ENCODE data around the gene TSPO2.
A peak's percentile ranks its signal among the peaks of the same experiment; 100 is the strongest.
"Not testable (repeated sequence)": the region's sequence is repeated elsewhere in the genome, so short reads cannot be mapped to it uniquely, and the experiment has no call there.

The TSPO2 gene, protein sequence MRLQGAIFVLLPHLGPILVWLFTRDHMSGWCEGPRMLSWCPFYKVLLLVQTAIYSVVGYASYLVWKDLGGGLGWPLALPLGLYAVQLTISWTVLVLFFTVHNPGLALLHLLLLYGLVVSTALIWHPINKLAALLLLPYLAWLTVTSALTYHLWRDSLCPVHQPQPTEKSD

DNA sequence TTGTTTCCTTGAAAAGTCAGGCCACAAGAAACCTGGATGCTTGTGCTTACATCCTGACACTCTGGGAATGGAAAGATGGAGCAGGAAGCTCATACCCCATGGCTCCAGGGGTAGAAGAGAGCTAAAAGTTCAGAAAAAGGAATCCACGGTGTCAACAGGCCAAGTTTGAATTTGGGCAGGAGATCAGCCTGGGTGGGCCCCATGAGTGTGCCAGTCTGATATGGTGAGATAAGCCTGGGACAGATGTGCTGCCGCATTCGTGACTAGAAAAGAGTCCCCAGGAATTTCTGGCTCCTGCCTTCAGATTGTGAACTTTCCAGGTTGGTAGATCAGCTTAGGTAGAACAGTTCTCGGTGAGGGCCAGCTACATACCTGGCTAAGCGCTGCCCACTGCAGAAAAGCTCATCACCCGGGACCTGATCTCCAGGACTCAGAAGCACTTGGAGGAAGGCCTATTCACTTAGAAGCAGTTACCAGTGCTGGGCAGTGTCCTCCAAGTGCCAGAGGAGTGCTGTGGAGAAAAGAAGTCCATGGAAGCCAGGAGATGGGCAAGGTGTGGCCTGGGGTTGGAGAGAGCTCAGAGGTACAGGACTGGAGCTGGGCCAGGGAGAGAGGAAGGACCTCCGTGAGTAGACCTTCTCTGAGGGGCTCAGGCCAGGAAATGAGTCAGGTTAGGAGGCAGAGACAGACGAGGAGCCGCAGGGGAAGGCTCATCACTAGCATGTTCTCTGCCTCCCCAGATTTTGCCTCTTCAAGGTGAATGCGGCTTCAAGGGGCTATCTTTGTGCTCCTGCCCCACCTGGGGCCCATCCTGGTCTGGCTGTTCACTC is at the start of gene TSPO2:
TSPO2 (plus strand) TSS at position 242 of the 830 bp plus-strand sequence; CDS start at position 761, 519 bp downstream.
- DNase-seq, result no peak

DNA sequence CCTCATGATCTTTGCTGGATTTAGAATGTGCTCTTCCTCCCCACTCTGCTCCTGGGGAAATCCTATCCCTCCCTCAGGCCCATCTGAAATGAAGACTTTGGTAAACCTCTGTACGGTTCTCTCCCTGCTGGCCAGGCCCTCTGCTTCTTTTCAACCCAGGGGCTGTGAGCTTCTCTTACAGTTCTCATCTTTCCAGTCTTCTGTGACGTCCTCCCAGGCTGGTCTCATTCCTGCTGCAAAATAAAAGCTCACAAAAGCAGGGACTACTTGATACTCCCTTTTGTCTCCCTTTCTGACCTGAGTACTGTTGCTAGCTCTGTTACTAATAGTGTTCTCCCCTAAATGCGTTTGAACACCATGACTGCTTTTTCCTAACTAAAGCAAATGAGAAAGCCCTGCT is 49.5 kb upstream of the TSPO2 start:
- DNase-seq, result no peak

DNA sequence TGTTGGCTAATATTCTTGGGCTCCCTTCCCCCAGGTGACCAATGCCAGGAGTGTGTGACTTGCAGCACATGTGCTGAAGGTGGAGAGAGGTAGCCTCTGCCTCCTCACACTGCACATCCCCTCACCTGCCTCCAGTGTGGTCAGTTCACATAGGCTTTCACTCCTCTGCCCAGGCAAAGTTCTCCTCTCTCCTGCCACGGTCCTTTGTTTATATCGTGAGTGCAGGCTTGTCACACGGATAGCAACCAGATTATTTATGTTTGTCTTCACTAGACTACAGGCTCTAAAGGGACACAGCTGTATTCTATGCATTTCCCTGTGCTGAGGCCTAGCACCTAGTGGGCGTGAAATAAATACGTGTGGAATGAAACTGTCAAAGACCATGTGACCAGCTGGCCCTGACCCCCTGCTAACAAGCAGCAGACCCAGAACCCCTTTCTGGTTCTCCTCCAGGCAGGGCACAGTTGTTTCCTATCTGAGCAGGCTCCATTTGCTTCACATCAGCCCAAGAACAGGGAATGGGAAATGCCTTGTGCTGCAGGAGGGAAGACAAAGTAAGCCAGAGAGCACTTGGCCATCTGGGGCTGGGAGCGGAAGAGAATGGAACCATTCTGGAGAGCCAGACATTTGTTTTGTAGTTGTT is 45.6 kb upstream of the TSPO2 start:
- DNase-seq, result no peak

DNA sequence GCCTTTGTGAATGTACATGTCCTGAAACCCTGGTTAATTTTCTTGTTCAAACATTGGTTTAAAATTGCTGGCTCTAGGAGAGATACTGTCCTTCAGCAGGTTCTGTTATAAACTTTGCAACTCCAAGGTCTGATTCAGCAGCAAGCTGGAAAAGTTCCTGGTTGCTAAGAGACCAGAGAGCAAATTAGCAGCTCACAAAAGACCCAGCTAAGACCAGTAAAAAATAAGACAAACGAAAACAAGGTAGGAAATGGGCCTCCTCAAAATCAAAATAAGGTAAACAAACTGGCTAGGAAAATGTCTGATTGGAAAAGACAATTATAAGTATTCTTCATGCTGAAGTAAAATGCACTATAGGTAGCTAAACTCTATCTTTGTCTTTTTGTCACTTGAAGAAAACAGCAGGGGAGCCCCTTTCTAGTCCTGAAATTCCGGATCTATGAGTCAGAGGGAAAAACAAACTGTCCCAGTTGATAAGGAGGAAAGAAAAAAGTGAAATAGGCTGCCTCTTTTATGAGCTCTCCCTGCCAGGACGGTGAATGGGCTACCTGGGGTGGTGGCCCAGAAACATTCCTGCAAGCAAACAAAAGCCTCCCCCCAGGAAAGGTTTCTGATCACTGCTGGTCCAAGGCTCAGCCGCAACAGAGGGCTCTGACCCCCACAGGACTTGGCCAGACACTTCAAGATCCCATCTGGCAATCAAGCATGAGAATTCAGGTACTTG is 44.9 kb upstream of the TSPO2 start:
- no peak for DNase-seq

DNA sequence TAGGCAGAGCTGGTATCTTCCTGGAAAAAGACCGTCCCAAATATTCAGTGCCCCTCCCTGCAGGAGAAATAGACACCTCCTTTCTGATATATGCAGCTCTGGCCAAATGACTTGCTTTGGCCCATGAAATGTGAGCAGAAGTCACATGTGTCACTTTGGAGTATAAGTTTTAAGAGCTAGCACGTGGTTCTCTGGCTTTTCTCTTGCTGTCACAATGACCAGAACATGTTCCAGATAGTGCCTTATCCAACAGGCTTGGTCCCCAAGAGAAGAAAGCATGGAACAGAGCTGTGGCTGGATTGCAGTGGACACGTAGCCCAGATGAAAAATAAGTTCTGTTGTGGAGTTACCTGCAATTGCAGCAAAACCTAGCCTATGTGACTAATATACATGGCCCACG is 43.6 kb upstream of the TSPO2 start:
- no peak for DNase-seq

DNA sequence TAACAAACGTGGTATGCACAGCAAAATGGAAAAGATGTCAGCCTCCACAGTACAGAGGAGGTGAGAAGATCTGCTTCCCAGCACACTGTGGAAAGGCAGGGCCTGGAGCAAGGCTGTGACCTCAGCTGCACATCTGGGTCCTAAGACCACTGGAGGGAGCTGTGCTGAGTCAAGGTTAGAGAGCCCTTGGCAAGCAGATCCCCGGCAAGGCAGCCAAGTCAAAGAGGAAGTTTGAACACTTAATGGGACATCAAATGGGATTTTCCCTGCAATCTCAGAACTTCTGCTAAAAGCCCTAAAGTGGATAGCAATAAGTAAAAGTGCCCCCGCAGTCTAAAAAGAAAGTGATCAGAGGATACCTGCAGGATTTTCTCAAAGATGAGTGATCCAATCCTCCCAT is 42.7 kb upstream of the TSPO2 start:
- no peak for DNase-seq

DNA sequence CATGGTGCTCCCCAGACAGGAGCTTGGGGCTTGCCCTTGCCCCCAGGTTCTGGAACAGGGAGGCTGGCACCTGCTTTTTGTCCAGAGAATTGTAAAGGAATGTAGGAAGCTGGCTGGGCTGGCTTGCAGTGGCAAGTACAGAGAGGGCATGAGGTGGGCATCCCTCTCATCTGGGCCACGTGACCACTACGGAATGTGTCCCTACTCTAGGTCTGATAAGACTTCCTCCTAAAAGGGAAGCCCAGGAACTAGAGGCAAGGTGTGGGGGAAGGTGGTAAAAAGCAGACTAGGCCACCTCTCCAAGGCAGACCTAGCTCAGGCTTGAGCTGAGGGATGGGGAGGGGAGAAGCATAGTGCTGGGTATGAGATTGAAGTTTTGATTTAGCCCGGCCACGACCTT is 42.0 kb upstream of the TSPO2 start:
- DNase-seq, result no peak

DNA sequence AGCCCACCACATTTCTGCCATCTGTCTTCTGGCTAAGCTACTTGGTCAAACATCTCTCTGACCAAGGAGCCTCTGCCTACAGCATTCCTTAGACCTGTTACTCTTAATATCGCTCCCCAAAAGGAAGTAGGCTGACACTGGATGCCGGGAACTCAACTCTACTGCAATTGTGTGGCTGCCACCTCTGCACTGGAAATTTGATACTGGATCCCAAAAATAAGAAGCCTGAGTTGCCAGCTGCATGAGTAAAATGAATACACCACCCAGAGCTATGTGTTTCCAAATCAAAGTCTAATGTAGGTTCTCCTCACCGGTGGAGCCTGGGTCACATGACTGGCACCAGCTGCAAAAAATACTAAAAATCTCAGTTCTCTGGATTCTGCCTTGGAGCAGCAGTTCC is 40.1 kb upstream of the TSPO2 start:
- DNase-seq, result no peak

DNA sequence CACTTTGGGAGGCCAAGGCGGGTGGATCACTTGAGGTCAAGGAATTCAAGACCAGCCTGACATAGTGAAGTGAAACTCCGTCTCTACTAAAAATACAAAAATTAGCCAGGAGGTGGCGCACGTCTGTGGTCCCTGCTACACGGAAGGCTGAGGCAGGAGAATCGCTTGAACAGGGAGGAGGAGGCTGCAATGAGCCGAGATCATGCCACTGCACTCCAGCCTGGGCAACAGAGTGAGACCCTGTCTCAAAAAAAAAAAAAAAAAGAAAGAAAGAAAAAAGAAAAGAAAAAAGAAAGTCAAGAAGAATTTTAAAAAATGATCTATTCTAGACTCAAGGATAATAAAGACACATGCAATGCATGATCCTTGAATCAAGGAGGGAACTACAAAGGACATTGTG is 36.0 kb upstream of the TSPO2 start:
- DNase-seq, result peak; percentile 14

DNA sequence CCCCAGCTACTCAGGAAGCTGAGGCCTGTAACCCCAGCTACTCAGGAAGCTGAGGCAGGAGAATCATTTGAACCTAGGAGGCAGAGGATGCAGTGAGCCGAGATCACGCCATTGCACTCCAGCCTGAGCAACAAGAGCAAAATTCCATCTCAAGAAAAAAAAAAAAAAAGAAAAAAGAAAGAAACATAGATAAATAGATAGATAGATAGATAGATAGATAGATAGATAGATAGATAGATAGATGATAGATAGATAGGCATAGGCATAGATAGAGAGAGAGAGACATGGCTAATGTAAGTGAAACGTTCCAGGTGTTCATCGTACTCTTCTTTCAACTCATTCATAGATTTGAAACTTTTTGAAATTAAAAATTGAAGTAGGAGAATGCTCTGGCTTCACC is 35.3 kb upstream of the TSPO2 start:
- not testable (repeated sequence) for DNase-seq

DNA sequence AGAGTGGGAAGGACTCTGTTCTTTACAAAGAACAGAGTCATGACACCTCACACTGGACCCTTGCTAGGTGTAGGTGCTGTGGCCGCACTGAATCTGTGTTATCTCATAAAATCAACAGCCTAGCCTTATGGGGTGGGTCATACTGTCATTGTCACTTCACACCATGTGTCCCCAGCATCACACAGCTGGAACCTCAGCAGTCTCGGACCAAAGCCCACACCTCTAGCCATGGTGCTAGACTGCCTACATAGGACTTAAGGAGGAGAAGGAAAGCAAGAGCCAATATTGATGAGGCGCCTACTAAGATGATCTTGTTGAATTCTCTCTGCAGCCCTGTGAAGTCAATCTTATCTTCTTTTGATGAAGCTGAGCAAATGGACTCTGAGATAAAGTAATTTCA is 34.3 kb upstream of the TSPO2 start:
- DNase-seq, result no peak

DNA sequence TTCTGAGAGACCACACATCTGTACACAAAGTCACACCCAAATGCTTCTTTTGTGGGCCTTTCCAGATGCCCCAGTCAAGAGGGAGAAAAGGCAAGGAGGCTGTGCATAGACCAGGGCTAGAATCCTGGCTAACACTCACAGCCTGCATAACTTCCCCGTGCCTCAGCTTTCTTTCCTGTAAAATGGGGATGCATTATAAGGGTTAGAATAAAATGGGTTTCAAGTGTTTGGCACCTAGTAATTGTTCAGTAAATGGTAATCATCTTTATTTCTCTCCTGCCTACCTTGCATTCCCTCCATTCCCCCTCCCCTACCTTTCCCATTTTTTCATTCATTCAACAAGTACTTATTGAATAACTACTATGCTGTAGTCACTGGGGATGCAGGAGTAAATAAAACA is 32.6 kb upstream of the TSPO2 start:
- DNase-seq, result no peak

DNA sequence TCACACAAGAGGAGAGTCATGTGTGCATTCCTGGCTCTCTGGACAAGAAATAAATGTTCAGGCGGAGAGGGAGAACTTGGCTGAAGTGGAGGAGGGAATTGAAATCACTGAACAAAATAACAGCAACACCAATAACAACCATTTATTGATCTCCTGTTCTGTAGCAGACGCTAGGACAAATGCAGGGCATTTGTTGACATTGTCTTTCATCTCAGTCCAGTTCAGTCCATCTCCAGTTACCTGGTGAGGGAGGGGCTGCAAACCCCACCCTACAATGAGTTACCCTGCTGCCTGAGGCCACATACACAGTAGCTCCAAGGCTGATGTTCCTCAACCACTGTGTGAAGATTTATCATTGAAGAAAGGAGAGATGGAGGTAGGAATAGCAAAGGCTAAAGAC is 30.6 kb upstream of the TSPO2 start:
- no peak for DNase-seq

DNA sequence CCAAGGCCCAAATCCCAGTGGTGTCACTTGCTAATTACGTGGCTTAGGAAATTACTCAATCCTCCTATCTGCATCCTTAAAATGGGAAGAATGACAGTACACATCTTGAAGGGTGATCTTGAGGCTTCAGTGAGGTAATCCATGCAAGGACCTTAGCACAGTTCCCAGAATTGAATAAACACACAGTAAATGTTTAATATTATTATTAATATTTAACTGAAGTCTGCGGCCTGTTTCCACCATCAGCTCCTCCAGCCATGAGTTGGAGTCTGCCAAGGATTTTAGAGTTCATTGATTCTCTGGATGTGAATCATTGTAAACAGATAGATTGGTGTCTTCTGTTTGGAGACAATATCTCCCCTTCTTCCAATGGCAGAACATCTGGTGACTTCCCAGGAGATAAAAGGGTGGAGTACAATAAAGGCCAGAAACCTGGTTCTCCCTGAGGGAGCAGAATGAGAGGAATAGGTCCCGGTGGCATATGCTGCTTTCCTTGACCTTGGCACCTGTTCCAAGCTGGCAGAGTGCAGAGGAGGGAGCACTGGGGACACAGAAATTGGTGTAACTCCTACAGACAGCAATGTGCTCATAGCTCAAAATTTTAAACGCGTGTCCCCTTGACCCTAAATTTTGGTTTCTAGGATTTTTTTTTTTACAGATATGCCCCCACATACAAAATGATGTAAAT is 28.7 kb upstream of the TSPO2 start:
- DNase-seq, result no peak

DNA sequence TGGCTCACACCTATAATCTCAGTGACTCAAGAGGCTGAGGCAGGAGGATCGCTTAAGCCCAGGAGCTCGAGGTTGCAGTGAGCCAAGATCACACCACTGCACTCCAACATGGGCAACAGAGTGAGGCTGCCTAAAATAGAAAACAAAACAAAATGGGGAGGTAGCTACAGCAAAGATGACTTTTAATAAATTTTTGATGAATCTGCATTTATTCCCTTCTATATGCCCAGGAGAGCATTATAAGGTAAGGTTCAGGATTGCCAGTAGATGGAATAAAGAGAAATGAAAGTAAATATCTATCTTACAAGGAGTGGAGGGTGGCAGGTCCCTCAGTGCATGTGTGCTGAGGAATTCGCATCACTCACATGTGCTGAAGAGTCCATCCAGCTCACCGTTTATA is 27.5 kb upstream of the TSPO2 start:
- no peak for DNase-seq

DNA sequence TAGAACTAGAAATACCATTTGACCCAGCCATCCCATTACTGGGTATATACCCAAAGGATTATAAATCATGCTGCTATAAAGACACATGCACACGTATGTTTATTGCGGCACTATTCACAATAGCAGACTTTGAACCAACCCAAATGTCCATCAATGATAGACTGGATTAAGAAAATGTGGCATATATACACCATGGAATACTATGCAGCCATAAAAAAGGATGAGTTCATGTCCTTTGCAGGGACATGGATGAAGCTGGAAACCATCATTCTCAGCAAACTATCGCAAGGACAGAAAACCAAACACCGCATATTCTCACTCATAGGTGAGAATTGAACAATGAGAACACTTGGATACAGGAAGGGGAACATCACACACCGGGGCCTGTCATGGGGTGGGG is 26.4 kb upstream of the TSPO2 start:
- not testable (repeated sequence) for DNase-seq

DNA sequence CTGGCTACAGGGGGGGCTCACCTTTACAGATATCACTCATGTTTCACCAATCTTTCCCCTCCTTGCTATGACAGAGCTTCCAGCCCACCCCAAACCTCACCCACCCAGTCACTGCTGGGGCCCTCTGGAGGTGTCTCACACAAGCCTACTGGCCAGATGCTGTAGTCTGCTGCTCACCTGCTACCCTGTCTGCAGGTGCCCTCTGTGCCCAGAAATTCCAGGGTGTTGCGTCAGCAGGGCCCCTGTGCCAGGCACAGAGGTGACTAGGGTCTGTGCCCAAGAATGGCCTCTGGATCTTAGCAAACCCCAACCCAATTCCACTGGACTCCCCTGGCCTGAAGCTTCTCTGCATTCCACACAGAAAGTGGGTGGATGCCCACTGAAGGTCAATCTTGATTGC is 24.6 kb upstream of the TSPO2 start:
- DNase-seq, result no peak

DNA sequence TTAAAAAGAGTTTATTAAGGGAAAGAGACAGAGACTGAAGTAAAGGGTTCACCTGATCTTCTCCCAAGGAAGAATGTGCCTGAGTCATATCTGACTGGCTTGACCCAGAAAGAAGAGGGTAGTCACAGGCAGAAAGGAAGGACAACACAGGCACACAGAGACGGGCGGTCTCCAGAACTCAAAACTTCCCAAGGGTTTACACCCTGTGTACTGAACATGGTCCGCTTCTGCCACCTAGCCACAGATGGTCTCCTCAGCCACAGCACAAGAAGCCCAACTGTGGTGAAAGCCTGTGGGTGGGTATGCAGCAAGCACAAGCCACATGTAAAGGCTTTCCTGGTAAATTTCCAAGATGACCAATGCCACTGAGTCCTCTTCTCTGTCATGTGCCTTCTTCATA is 20.4 kb upstream of the TSPO2 start:
- no peak for DNase-seq

DNA sequence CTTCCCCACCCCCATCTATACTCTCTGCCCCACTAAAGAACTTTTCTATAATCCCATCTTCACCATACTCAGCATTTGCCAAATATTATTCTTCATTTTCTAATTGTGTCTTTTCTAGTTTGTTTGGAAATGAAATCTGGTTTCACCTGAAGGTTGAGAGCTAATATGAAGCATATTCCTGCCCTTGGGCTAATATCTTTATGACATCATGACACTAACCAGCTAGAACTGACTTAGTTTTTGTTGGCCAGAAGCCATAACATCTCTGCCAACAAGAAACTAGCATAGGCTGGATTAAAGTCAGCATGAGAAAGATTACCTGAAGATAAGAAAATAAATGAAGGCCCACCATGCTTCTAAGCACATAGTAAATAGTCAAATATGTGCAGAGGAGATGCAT is 20.0 kb upstream of the TSPO2 start:
- no peak for DNase-seq

DNA sequence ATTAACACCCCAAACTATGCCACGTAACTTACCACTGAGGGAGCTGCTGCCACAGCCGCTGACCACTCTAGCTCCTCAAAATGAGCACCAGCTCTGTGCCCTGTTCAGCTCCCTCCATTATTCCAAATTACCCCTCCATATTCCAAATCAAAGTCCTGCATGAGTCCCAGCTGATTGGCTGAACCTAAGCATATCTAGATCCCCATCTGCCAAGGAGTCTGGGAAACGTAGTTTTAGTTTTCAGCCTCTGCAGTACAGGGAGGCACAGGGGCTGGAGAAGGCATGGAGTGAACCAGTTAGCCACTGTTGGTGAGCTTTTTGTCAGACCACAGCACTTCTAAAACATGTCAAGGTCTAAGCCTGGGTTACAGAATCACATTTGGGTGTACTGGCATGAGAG is 19.2 kb upstream of the TSPO2 start:
- DNase-seq, result no peak

DNA sequence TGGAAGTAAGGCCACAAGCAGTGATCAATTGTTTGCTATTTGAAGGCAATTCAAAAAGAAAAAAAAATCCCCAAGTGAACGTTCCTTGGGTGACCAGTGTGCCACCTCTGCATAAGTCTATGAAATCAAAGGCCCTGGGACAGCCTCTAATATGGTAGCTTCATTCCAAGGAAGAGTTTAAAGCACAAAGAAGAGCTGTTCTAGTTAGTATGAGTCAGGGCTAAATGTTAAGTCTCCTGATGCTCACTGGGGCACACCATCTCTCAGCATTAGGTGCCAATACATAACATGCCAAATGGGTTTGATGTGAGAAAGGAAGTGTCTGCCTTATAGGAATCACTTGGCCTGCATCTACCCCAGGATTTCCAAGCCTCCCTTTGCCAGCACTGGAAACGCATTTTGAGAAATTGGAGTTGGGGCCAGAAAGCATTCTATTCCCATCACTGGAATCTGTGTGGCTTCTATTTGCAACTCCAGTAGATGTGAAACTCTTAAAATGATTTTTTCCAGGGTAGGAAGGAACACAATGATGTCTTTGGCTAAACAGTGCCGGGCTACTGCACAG is 16.2 kb upstream of the TSPO2 start:
- no peak for DNase-seq

DNA sequence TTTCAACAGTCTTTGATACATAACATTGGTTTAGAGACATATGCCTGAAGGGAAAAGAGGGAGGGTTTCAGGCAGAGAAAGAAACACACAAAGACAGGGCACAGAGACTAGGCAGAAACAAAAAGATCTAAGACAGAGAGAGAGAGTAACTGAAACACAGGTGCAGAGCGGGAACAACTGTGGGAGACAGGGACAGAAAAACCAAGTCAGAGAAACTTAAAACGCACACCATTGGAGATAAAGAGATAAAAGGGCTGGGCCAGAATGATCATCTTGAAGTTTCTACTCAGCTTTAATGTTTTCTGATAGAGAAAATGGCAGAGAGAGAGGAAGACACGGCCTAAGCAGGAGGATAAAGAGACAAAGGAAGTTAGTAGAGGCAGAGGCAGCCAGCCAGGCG is 15.0 kb upstream of the TSPO2 start:
- no peak for DNase-seq
